GM12864 (cell line): ENCODE data around the gene ARPP19.
"Not testable (repeated sequence)": the region's sequence is repeated elsewhere in the genome, so short reads cannot be mapped to it uniquely, and the experiment has no call there.

Experiments used
- DNase-seq: peaks from one replicate; pipeline ENCODE4 v3.0.0-alpha.2; 2011; ENCODE audit warnings: low read depth
- H3K4me3 ChIP-seq: 2 replicates; pipeline ENCODE4 v1.5.1; 2011; ENCODE audit warnings: mild to moderate bottlenecking, low read depth, low read length, control low read depth
- CTCF ChIP-seq: IDR thresholded peaks from 2 replicates; pipeline ENCODE4 v1.5.1; 2011; ENCODE audit warnings: low read depth, mild to moderate bottlenecking, moderate library complexity, low read length, control low read depth, inconsistent platforms; ENCODE audit errors: missing control alignments

Gene ARPP19

GRCh38 chr15:52559022-52559421, 9.8 kb downstream of the ARPP19 start:
- no peak for DNase-seq
- H3K4me3 ChIP-seq, result peak overlapping the region; percentile 37; the same call in 1 of the 2 replicates
- no peak for TF ChIP-seq CTCF

- no peak for TF ChIP-seq CTCF
- peak; percentile 70 for DNase-seq
- H3K4me3 ChIP-seq, result peak overlapping the region; percentile 37; the same call in 1 of the 2 replicates
These were observed 10.6 kb downstream of the ARPP19 start for GRCh38 chr15:52558196-52558595.

GRCh38 chr15:52557274-52557641, 11.6 kb downstream of the ARPP19 start:
- no peak for TF ChIP-seq CTCF
- H3K4me3 ChIP-seq, result no peak overlapping the region
- no peak for DNase-seq

GRCh38 chr15:52556524-52557273, 12.1 kb downstream of the ARPP19 start:
- no peak for TF ChIP-seq CTCF
- DNase-seq, result no peak
- no peak overlapping the region for H3K4me3 ChIP-seq

GRCh38 chr15:52552303-52552702, 16.5 kb downstream of the ARPP19 start:
- TF ChIP-seq CTCF, result no peak
- DNase-seq, result no peak
- no peak overlapping the region for H3K4me3 ChIP-seq

- H3K4me3 ChIP-seq, result no peak overlapping the region
- no peak for TF ChIP-seq CTCF
- DNase-seq, result no peak
These were observed 17.1 kb downstream of the ARPP19 start for GRCh38 chr15:52551762-52552161.

GRCh38 chr15:52551186-52551585, 17.6 kb downstream of the ARPP19 start:
- H3K4me3 ChIP-seq, DNase-seq: not testable (repeated sequence)
